Brain microvascular endothelial cell (primary cell): Measurements from ENCODE around the gene HCCS.

Experiments
- DNase-seq: peaks from one replicate; pipeline ENCODE4 v3.0.0-alpha.2; 2020
- H3K27ac ChIP-seq: fragments of 250-450 bp; sonication (Bioruptor Pico); 2 replicates; pipeline ENCODE4 v1.5.1; 2020; ENCODE audit warnings: mild to moderate bottlenecking, moderate library complexity
- H3K27me3 ChIP-seq: fragments of 250-450 bp; sonication (Bioruptor Pico); replicated peaks from 2 replicates; pipeline ENCODE4 v1.5.1; 2020; ENCODE audit warnings: mild to moderate bottlenecking
- H3K36me3 ChIP-seq: fragments of 250-450 bp; sonication (Bioruptor Pico); replicated peaks from 2 replicates; pipeline ENCODE4 v1.5.1; 2020; ENCODE audit warnings: mild to moderate bottlenecking
- H3K4me3 ChIP-seq: 2 replicates; pipeline ENCODE4 v1.5.1; 2011; ENCODE audit warnings: low read depth, mild to moderate bottlenecking, control low read depth, low read length, moderate library complexity
- CTCF ChIP-seq: IDR thresholded peaks from 2 replicates; pipeline ENCODE4 v1.5.1; 2011; ENCODE audit warnings: low read depth, mild to moderate bottlenecking, moderate library complexity, low read length, control low read depth, inconsistent platforms; ENCODE audit errors: missing control alignments
- in situ Hi-C: cut with HindIII; loops from 2 replicates; pipeline ENCODE4 v1.10.0; 2017; ENCODE audit warnings: low sequenced_read_pairs, low pct_ligation_motif_present

The HCCS gene

GRCh38 chrX:11137543-11138139, 26.5 kb downstream of the HCCS start:
- Histone ChIP-seq H3K36me3 (no peaks in the 10 kb centered on the region), H3K4me3 (no peak overlapping the region), H3K27me3 (no peaks in the 10 kb centered on the region), H3K27ac (no peak overlapping the region)
- peak; percentile 40 for DNase-seq
- in situ Hi-C loops = no loop called here
- peak; percentile 49 for TF ChIP-seq CTCF

GRCh38 chrX:11138498-11139390, 27.6 kb downstream of the HCCS start:
- peak overlapping the region; percentile 24 for H3K4me3 ChIP-seq
- H3K27ac ChIP-seq = no peak overlapping the region
- DNase-seq = no peak
- H3K27me3 ChIP-seq = no peaks in the 10 kb centered on the region
- no peak for TF ChIP-seq CTCF
- H3K36me3 ChIP-seq = no peaks in the 10 kb centered on the region
- in situ Hi-C loops = no loop called here

- DNase-seq = peak; percentile 76
- in situ Hi-C loops = no loop called here
- H3K4me3 ChIP-seq = no peak overlapping the region
- H3K36me3 ChIP-seq = no peaks in the 10 kb centered on the region
- TF ChIP-seq CTCF = peak; percentile 51
- no peaks in the 10 kb centered on the region for H3K27me3 ChIP-seq
- no peak overlapping the region for H3K27ac ChIP-seq
Observed at GRCh38 chrX:11143931-11144678, 33.0 kb downstream of the HCCS start.

- TF ChIP-seq CTCF = no peak
- no peak for DNase-seq
- Histone ChIP-seq H3K4me3 (no peak overlapping the region), H3K27me3 (no peaks in the 10 kb centered on the region), H3K27ac (no peak overlapping the region), H3K36me3 (no peaks in the 10 kb centered on the region)
- in situ Hi-C loops = no loop called here
Observed at GRCh38 chrX:11146411-11146810, 35.3 kb downstream of the HCCS start.

- no peak overlapping the region for H3K4me3 ChIP-seq
- no peaks in the 10 kb centered on the region for H3K27me3 ChIP-seq
- DNase-seq = no peak
- in situ Hi-C loops = no loop called here
- no peak overlapping the region for H3K27ac ChIP-seq
- H3K36me3 ChIP-seq = no peaks in the 10 kb centered on the region
- no peak for TF ChIP-seq CTCF
Observed at GRCh38 chrX:11148401-11148800, 37.3 kb downstream of the HCCS start.
